T-helper 2 cell treated with Interferon-gamma antibody and Interleukin-4, amounts not matched to agents 100 ng/mL and 5 ng/mL, for 36 hours (primary cell): ENCODE results near the gene ALS2CL. TPM values are rescaled to one million over a fixed set of nuclear protein-coding genes. Genes with fewer than 3 reads are reported as not detected.

Source experiments
- intact Hi-C: fragments of 100-400 bp; cut with micrococcal nuclease; formaldehyde crosslinking; loops from one replicate; pipeline ENCODE4 v1.15.1; 2023
- total RNA-seq: library from RNA; stranded (reverse); gene quantifications from 2 replicates; pipeline ENCODE4 v1.2.3, GENCODE V29; 2022

Gene ALS2CL
- total RNA-seq, 1 donor from 2014 or later = 3.5 TPM

- intact Hi-C loops = no loop called here
These were observed 23.3 kb upstream of the ALS2CL start for GRCh38 chr3:46716461-46717441.

GRCh38 chr3:46715507-46716175, 22.2 kb upstream of the ALS2CL start:
- intact Hi-C loops = no loop called here

- intact Hi-C loops = no loop called here
These were observed 21.4 kb upstream of the ALS2CL start for GRCh38 chr3:46714728-46715506.

- intact Hi-C loops = no loop called here
These were observed 20.5 kb upstream of the ALS2CL start for GRCh38 chr3:46713898-46714552.

GRCh38 chr3:46713050-46713897, 19.8 kb upstream of the ALS2CL start:
- intact Hi-C loops = no loop called here

GRCh38 chr3:46712191-46713049, 18.9 kb upstream of the ALS2CL start:
- intact Hi-C loops = no loop called here

GRCh38 chr3:46711760-46712159, 18.3 kb upstream of the ALS2CL start:
- intact Hi-C loops = no loop called here

GRCh38 chr3:46711305-46711704, 17.8 kb upstream of the ALS2CL start:
- intact Hi-C loops = no loop called here

GRCh38 chr3:46710671-46711295, 17.3 kb upstream of the ALS2CL start:
- intact Hi-C loops = no loop called here

GRCh38 chr3:46710229-46710628, 16.8 kb upstream of the ALS2CL start:
- intact Hi-C loops = no loop called here

- intact Hi-C loops = no loop called here
These were observed 16.2 kb upstream of the ALS2CL start for GRCh38 chr3:46709721-46710120.

GRCh38 chr3:46709157-46709654, 15.7 kb upstream of the ALS2CL start:
- intact Hi-C loops = no loop called here

GRCh38 chr3:46708401-46709156, 15.1 kb upstream of the ALS2CL start:
- intact Hi-C loops = no loop called here

- intact Hi-C loops = no loop called here
These were observed 14.1 kb upstream of the ALS2CL start for GRCh38 chr3:46707601-46708011.

GRCh38 chr3:46706771-46707582, 13.5 kb upstream of the ALS2CL start:
- intact Hi-C loops = no loop called here

GRCh38 chr3:46705751-46706552, 12.5 kb upstream of the ALS2CL start:
- intact Hi-C loops = loop anchor here (1.0 to 2.0 kb wide), 2 partner anchors 189 to 665 kb away; no protein-coding TSS in a partner anchor
